Neural cell (in vitro differentiated cells): ENCODE results near the gene FFAR3.

Experiments
- CTCF ChIP-seq: fragments of 450-650 bp; IDR thresholded peaks from 2 replicates; pipeline ENCODE4 v1.5.1; 2014; ENCODE audit warnings: antibody characterized with exemption, mild to moderate bottlenecking, moderate library complexity; ENCODE audit not compliant: poor library complexity, severe bottlenecking
- EP300 ChIP-seq: fragments of 450-650 bp; conservative IDR thresholded peaks from 2 replicates; pipeline ENCODE4 v1.6.1; 2014; ENCODE audit warnings: antibody characterized with exemption, mild to moderate bottlenecking, moderate library complexity; ENCODE audit not compliant: poor library complexity, severe bottlenecking
- EZH2 ChIP-seq: fragments of 200-600, 300-800 bp; shearing (Covaris generic), sonication (generic); IDR thresholded peaks from 2 replicates; pipeline ENCODE4 v1.6.1; 2014; ENCODE audit warnings: antibody characterized with exemption, low read length, borderline replicate concordance, mild to moderate bottlenecking; ENCODE audit not compliant: insufficient read depth, poor library complexity, severe bottlenecking
- MXI1 ChIP-seq: fragments of 450-650 bp; conservative IDR thresholded peaks from 2 replicates; pipeline ENCODE4 v1.6.1; 2014; ENCODE audit warnings: antibody characterized with exemption, mild to moderate bottlenecking; ENCODE audit not compliant: poor library complexity, severe bottlenecking
- POLR2AphosphoS5 ChIP-seq: IDR thresholded peaks from 2 replicates; pipeline ENCODE4 v1.6.1; 2012
- SMC3 ChIP-seq: fragments of 450-650 bp; conservative IDR thresholded peaks from 2 replicates; pipeline ENCODE4 v1.6.1; 2014; ENCODE audit warnings: antibody characterized with exemption, mild to moderate bottlenecking, moderate library complexity; ENCODE audit not compliant: poor library complexity
- TF ChIP-seq, protein P1 (sequence below): IDR thresholded peaks from 2 replicates; pipeline ENCODE4 v1.6.1; 2012; ENCODE audit warnings: borderline replicate concordance

DNA sequence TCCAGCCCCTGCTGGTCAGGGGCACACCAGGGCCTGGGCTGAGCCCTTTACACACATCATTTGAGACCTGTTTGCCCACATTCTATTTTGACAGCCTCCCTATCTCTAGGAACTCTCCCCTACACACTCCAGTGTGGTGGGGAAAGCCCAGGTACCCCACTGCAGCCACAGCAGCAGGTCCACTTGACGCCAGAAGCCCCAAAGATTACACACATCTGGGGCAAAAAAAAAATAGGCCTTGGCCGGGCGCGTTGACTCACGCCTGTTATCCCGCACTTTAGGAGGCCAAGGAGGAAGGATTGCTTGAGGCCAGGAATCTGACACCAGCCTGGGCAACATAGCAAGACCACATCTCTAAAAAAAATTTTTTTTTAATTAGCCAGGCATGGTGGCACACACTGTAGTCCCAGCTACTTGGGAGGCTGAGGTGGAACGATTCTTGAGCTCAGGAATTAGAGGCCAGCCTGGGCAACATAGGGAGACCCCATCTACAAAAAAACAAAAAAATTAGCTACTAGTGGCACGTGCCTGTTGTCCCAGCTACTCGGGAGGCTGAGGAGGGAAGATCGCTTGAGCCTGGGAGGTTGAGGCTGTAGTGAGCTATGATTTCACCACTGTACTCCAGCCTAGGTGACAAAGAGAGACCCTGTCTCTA lies 47.3 kb upstream of the FFAR3 start:
- TF ChIP-seq, protein P1, sequence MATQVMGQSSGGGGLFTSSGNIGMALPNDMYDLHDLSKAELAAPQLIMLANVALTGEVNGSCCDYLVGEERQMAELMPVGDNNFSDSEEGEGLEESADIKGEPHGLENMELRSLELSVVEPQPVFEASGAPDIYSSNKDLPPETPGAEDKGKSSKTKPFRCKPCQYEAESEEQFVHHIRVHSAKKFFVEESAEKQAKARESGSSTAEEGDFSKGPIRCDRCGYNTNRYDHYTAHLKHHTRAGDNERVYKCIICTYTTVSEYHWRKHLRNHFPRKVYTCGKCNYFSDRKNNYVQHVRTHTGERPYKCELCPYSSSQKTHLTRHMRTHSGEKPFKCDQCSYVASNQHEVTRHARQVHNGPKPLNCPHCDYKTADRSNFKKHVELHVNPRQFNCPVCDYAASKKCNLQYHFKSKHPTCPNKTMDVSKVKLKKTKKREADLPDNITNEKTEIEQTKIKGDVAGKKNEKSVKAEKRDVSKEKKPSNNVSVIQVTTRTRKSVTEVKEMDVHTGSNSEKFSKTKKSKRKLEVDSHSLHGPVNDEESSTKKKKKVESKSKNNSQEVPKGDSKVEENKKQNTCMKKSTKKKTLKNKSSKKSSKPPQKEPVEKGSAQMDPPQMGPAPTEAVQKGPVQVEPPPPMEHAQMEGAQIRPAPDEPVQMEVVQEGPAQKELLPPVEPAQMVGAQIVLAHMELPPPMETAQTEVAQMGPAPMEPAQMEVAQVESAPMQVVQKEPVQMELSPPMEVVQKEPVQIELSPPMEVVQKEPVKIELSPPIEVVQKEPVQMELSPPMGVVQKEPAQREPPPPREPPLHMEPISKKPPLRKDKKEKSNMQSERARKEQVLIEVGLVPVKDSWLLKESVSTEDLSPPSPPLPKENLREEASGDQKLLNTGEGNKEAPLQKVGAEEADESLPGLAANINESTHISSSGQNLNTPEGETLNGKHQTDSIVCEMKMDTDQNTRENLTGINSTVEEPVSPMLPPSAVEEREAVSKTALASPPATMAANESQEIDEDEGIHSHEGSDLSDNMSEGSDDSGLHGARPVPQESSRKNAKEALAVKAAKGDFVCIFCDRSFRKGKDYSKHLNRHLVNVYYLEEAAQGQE: no peak
- TF ChIP-seq CTCF: no peak
- no peak for TF ChIP-seq POLR2AphosphoS5
- TF ChIP-seq MXI1: no peak
- no peak for TF ChIP-seq EP300
- no peak for TF ChIP-seq EZH2
- no peak for TF ChIP-seq SMC3
